GM12874 (cell line): ENCODE data around the gene GALNT5.

ENCODE experiments used
- TF ChIP-seq, protein P1 (sequence below): IDR thresholded peaks from 2 replicates; pipeline ENCODE4 v1.5.1; 2011; ENCODE audit warnings: low read depth, mild to moderate bottlenecking, control low read depth, low read length, moderate library complexity; ENCODE audit not compliant: insufficient read depth

GALNT5 gene

DNA sequence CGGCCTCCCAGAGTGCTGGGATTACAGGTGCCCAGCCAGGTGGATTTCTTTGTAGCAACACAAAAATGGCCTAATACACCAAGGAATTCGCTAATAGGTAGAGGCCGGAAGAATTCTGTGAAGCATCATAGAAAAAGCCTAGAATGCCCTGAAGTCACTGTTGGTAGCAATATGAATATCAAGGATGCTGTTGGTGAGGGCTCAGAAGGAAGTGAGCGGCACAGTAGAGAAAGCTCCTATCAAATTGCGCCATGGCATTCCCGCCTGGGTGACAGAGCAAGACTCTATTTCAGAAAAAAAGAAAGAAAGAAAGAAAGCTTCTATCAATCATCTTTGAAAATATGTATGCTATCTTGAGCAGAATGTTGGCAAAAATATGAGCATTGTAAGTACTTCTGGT lies 23.8 kb downstream of the GALNT5 start:
- TF ChIP-seq, protein P1, sequence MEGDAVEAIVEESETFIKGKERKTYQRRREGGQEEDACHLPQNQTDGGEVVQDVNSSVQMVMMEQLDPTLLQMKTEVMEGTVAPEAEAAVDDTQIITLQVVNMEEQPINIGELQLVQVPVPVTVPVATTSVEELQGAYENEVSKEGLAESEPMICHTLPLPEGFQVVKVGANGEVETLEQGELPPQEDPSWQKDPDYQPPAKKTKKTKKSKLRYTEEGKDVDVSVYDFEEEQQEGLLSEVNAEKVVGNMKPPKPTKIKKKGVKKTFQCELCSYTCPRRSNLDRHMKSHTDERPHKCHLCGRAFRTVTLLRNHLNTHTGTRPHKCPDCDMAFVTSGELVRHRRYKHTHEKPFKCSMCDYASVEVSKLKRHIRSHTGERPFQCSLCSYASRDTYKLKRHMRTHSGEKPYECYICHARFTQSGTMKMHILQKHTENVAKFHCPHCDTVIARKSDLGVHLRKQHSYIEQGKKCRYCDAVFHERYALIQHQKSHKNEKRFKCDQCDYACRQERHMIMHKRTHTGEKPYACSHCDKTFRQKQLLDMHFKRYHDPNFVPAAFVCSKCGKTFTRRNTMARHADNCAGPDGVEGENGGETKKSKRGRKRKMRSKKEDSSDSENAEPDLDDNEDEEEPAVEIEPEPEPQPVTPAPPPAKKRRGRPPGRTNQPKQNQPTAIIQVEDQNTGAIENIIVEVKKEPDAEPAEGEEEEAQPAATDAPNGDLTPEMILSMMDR = no peak

DNA sequence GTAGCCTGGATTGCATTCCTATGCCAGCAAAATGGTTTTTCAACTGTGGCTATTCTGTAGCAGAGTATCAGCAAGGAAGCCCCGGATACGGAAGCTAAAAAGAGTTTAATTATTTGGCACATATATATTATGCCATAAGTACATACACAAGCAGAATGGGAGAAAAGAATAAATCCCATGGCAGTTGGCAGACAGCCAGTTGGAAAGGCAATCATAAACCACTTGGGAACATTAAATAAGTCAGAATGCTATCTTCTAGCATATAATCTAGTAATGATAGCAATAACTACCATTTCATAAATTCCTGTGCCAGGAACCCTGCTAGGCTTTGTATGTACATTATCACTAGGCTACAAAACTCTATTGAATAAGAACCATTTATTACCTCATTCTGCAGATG lies 26.0 kb downstream of the GALNT5 start:
- TF ChIP-seq, protein P1 = no peak

DNA sequence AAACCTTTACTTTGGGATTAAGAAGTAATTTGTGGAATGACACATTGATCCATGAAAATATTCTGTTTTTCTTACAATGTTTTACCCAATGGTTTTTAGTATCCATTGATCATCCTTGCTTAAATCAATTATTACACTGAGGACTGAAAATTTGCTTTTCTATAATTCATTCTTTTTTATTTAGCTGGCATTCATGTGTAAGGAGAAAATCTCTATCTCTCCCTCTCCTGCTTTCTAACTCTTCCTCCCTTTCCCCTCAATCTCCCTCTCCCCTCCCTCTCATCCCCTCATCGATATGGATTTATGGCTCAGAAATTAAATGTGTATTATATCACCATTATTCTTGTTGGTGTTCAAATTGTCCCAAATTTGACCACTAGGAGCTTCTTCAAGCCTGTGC lies 29.7 kb downstream of the GALNT5 start:
- TF ChIP-seq, protein P1 = no peak

DNA sequence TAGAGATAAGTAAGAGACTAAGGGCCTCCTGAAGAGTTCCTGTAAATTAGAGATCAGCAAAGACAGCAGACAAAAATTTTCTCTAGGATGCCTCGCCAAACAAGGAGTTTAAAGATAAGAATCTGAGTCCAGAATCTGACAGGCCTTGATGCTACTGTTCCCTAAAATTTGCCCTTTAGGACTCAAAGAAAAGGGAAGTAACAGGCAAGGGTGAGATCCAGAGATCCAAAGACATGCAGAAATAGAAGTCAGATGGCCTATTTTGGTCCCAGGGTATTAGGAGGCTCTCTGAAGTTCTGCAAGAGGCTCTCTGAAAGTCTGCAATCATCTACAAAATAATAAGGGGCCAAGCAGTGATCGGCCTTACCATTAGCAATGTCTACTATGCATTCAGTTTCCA lies 33.0 kb downstream of the GALNT5 start:
- TF ChIP-seq, protein P1 = no peak

DNA sequence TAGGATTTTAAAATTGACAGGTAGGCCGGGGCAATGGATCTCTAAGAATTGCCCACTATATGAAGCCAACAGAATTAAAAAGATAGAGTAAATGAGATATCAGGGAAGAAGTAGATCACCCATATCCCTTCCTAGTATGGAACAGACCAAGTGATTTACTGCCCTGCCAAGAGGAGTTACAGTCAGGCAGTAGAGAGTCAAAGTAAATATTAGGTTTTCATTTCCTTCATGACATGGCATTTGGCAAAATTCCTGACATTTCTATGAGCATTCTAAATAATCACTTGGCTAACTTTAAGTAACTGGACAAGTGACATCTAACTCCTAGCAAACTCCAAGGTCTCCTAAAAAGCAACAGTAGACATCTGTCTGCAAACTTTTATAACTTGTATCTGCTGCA lies 33.5 kb downstream of the GALNT5 start:
- TF ChIP-seq, protein P1 = no peak

DNA sequence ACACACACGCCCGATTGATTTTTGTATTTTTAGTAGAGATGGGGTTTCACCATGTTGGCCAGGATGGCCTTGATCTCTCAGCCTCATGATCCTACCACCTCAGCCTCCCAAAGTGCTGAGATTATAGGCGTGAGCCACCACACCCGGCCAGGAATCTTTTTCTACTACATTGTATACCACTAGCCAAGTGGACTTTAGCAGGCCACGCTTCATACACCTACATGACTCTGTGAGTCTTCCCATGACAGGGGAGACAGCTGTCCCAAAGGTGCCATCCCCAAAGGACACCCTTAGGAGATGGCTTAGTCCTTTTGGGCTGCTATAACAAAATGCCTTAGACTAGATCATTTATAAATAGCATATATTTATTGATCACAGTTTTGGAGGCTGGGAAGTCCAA lies 35.3 kb downstream of the GALNT5 start:
- TF ChIP-seq, protein P1 = no peak

DNA sequence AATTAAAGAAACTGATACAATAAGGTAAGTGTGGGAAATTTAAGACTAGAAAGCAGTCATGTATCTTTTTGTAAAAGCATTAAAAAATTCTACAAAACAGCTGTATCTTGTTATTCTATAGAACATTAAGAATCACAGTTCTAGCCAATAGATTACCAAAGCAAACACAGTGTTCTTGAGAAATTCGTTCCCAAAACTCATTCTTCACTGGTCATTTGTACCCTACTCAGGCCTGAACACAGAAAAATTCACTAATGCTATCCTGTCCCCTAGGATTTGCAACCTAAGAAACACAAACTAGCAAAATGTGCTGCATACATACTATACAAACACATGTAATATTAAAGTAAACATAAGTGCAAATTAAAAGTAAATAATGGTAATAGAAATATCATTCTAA lies 39.0 kb downstream of the GALNT5 start:
- TF ChIP-seq, protein P1 = no peak

DNA sequence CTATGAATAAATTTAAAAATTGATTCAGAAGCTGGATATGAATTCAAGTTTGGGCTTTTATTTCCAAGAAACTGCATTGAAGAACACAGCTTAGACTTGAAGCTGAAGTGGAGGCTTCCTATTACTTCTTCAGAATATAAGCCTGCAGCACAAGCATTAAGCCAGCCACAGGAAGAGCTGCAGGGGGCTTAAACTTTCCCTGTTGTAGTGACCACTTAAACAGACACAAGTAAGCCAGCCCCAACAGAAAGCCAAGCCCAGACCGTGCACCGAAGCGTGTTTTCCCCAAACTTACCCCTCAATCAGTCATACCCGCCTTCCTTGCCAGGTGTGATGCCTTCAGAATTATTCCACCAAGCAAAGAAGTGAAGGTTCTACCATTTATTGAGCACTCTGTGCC lies 39.5 kb downstream of the GALNT5 start:
- TF ChIP-seq, protein P1 = no peak
